OCI-LY7 (cell line): ENCODE measurements around the gene TP53AIP1. TPM values are rescaled to one million over a fixed set of nuclear protein-coding genes. Genes with fewer than 3 reads are reported as not detected.

Source experiments
- BruUV-seq: library from RNA; stranded (reverse); fragments of 400-500 nt; replicated peaks from 2 replicates; lab custom pipeline; 2021; lab: Mats Ljungman, UMichigan
- CTCF ChIA-PET: fragments of 300-600 bp; sonication (Branson Sonifier 250); formaldehyde crosslinking; loops from one replicate; lab custom pipeline; 2022; ENCODE audit warnings: antibody characterized with exemption; ENCODE audit not compliant: unreplicated experiment; lab: Charles Lee
- POLR2A ChIA-PET: fragments of 300-600 bp; sonication (Branson Sonifier 250); formaldehyde crosslinking; loops from one replicate; lab custom pipeline; 2022; ENCODE audit warnings: antibody characterized with exemption; lab: Charles Lee
- DNase-seq: peaks from one replicate; pipeline ENCODE4 v3.0.0-alpha.2; 2015; ENCODE audit warnings: low spot score
- H2AFZ ChIP-seq: fragments of 200-600 bp; sonication (generic), shearing (Covaris generic); 2 replicates; pipeline ENCODE4 v1.6.1; 2014; ENCODE audit warnings: mild to moderate bottlenecking, antibody characterized with exemption, low read length, moderate library complexity
- H3K27ac ChIP-seq: fragments of 200-600 bp; sonication (generic); 2 replicates; pipeline ENCODE4 v1.5.1; 2014; ENCODE audit warnings: mixed run types, low read depth, mild to moderate bottlenecking, moderate library complexity, low read length, inconsistent platforms; ENCODE audit not compliant: poor library complexity, severe bottlenecking
- H3K36me3 ChIP-seq: fragments of 200-600 bp; sonication (generic); 2 replicates; pipeline ENCODE4 v1.6.1; 2014; ENCODE audit warnings: mild to moderate bottlenecking, antibody characterized with exemption, low read length, moderate library complexity, mixed read lengths; ENCODE audit not compliant: insufficient read depth
- H3K4me1 ChIP-seq: fragments of 200-600 bp; sonication (generic); 2 replicates; pipeline ENCODE4 v1.5.1; 2014; ENCODE audit warnings: mild to moderate bottlenecking, low read length; ENCODE audit not compliant: insufficient read depth, poor library complexity, severe bottlenecking
- H3K4me2 ChIP-seq: fragments of 200-600 bp; sonication (generic); 2 replicates; pipeline ENCODE4 v1.6.1; 2014; ENCODE audit warnings: mild to moderate bottlenecking, low read length
- H3K4me3 ChIP-seq: fragments of 200-600 bp; sonication (generic); 2 replicates; pipeline ENCODE4 v1.5.1; 2014; ENCODE audit warnings: mild to moderate bottlenecking, low read depth, low read length; ENCODE audit not compliant: poor library complexity, severe bottlenecking
- H3K79me2 ChIP-seq: fragments of 200-600 bp; sonication (generic); 2 replicates; pipeline ENCODE4 v1.6.1; 2016; ENCODE audit warnings: low read depth, mild to moderate bottlenecking, low read length, moderate library complexity, mixed read lengths; ENCODE audit not compliant: insufficient read depth
- H3K9me2 ChIP-seq: fragments of 200-600 bp; sonication (generic); 2 replicates; pipeline ENCODE4 v1.6.1; 2016; ENCODE audit warnings: mild to moderate bottlenecking, low read length, mixed read lengths; ENCODE audit not compliant: insufficient read depth
- H3K9me3 ChIP-seq: fragments of 200-600 bp; sonication (generic); 2 replicates; pipeline ENCODE4 v1.6.1; 2014; ENCODE audit warnings: mild to moderate bottlenecking, mixed run types, low read length, mixed read lengths
- H4K20me1 ChIP-seq: fragments of 200-600 bp; sonication (generic); 2 replicates; pipeline ENCODE4 v1.6.1; 2014; ENCODE audit warnings: mild to moderate bottlenecking, antibody characterized with exemption, low read length, moderate library complexity, mixed read lengths; ENCODE audit not compliant: insufficient read depth
- CTCF ChIP-seq: fragments of 200-600 bp; sonication (generic); conservative IDR thresholded peaks from 2 replicates; pipeline ENCODE4 v1.5.1; 2014; ENCODE audit warnings: mild to moderate bottlenecking, antibody characterized with exemption, low read length, moderate library complexity, mixed read lengths
- EZH2phosphoT487 ChIP-seq: fragments of 200-600 bp; sonication (generic); IDR thresholded peaks from 2 replicates; pipeline ENCODE4 v1.6.1; 2018; ENCODE audit warnings: low read depth, borderline replicate concordance, mild to moderate bottlenecking, mixed run types, antibody characterized with exemption, low read length, moderate library complexity, mixed read lengths
- intact Hi-C: fragments of 100-400 bp; cut with micrococcal nuclease; formaldehyde crosslinking; loops from one replicate; pipeline ENCODE4 v1.10.0; 2022; ENCODE audit not compliant: unreplicated experiment
- total RNA-seq, 2 experiments: library from RNA; depleted of rRNA in 1 of 2; stranded (reverse); fragments of >200 nt in 1 of 2; shearing (Covaris generic) in 1 of 2; gene quantifications; 2 replicates each; pipeline ENCODE4 v1.2.3, GENCODE V29; 2014 to 2022

The TP53AIP1 gene
- total RNA-seq, 2 experiments from 2014 or later = not detected

GRCh38 chr11:128956401-128957201 is 13.9 kb upstream of the TP53AIP1 start:
- Histone ChIP-seq H3K9me3 (no peaks in the 10 kb centered on the region), H3K4me3 (no peak overlapping the region), H3K27ac (no peak overlapping the region), H3K4me2 (no peak overlapping the region), H3K4me1 (no peaks in the 10 kb centered on the region), H4K20me1 (no peaks in the 10 kb centered on the region), H3K36me3 (no peaks in the 10 kb centered on the region), H3K79me2 (no peaks in the 10 kb centered on the region), H2AFZ (no peak overlapping the region), H3K9me2 (no peaks in the 10 kb centered on the region)
- intact Hi-C loops = loop anchor here (1.0 to 10.0 kb wide), 4 partner anchors 72 to 799 kb away; no protein-coding TSS in a partner anchor
- CTCF ChIA-PET = interaction anchor here (0.5 to 1.0 kb wide), 2 partner anchors 71 to 123 kb away, joined by 3 to 5 read pairs; no protein-coding TSS in a partner anchor
- TF ChIP-seq CTCF (peak; percentile 89), EZH2phosphoT487 (no peak)
- DNase-seq = peak; percentile 65
- POLR2A ChIA-PET = interaction anchor here (0.5 kb wide), 1 partner anchor 784 kb away, joined by 4 read pairs; no protein-coding TSS in a partner anchor
- BruUV-seq = no TSS peak

- H3K27ac ChIP-seq = no peak overlapping the region
- H4K20me1 ChIP-seq = no peaks in the 10 kb centered on the region
- H3K79me2 ChIP-seq = no peaks in the 10 kb centered on the region
- H3K9me2 ChIP-seq = no peaks in the 10 kb centered on the region
- H3K4me3 ChIP-seq = no peak overlapping the region
- CTCF ChIA-PET = no interaction called here
- H3K9me3 ChIP-seq = no peaks in the 10 kb centered on the region
- no peak for TF ChIP-seq EZH2phosphoT487
- TF ChIP-seq CTCF = no peak
- POLR2A ChIA-PET = no interaction called here
- no peak overlapping the region for H3K4me2 ChIP-seq
- DNase-seq = no peak
- H3K36me3 ChIP-seq = no peaks in the 10 kb centered on the region
- intact Hi-C loops = loop anchor here (1.0 to 10.0 kb wide), 4 partner anchors 71 to 798 kb away; no protein-coding TSS in a partner anchor
- BruUV-seq = no TSS peak
- no peaks in the 10 kb centered on the region for H3K4me1 ChIP-seq
- H2AFZ ChIP-seq = no peak overlapping the region
These were observed 13.0 kb upstream of the TP53AIP1 start for GRCh38 chr11:128955636-128956035.

GRCh38 chr11:128953151-128953550 is 10.5 kb upstream of the TP53AIP1 start:
- CTCF ChIA-PET = no interaction called here
- Histone ChIP-seq H4K20me1 (no peaks in the 10 kb centered on the region), H3K9me2 (no peaks in the 10 kb centered on the region), H3K4me2 (no peak overlapping the region), H3K36me3 (no peaks in the 10 kb centered on the region), H3K79me2 (no peaks in the 10 kb centered on the region), H3K4me1 (no peaks in the 10 kb centered on the region), H3K27ac (no peak overlapping the region), H2AFZ (no peak overlapping the region), H3K4me3 (no peak overlapping the region), H3K9me3 (no peaks in the 10 kb centered on the region)
- POLR2A ChIA-PET = interaction anchor here (0.7 kb wide), 1 partner anchor 755 kb away, joined by 3 read pairs; no protein-coding TSS in a partner anchor
- intact Hi-C loops = loop anchor here (10.0 kb wide), 1 partner anchor 318 kb away; no protein-coding TSS in a partner anchor
- BruUV-seq = no TSS peak
- DNase-seq = no peak
- TF ChIP-seq EZH2phosphoT487 (no peak), CTCF (no peak)
